GM12878 (cell line): Measurements from ENCODE around the gene RCN1. TPM values are rescaled to one million over a fixed set of nuclear protein-coding genes. Genes with fewer than 3 reads are reported as not detected.

Source experiments
- ATAC-seq: fragments of 200-7000 bp; cut with Tn5 transposase; 3 replicates; pipeline ENCODE4 v1.9.1; 2020; ENCODE audit warnings: mild to moderate bottlenecking, moderate library complexity
- BruUV-seq: library from RNA; stranded (reverse); fragments of 400-500 nt; replicated peaks from 2 replicates; lab custom pipeline; 2021; lab: Mats Ljungman, UMichigan
- CTCF ChIA-PET: fragments of 300-600 bp; sonication (Branson Sonifier 250); formaldehyde crosslinking; extraction: SDS; loops from one replicate; lab custom pipeline; 2021; ENCODE audit warnings: inconsistent platforms; lab: Yijun Ruan, JAX
- POLR2A ChIA-PET: fragments of 350-600 bp; formaldehyde crosslinking; extraction: SDS; loops from one replicate; lab custom pipeline; 2021; ENCODE audit warnings: inconsistent platforms; lab: Charles Lee
- RAD21 ChIA-PET: fragments of 300-600 bp; sonication (Branson Sonifier 250); formaldehyde crosslinking; loops from one replicate; lab custom pipeline; 2023; ENCODE audit warnings: antibody characterized with exemption; ENCODE audit not compliant: unreplicated experiment; lab: Charles Lee
- SMC1A ChIA-PET: fragments of 300-600 bp; sonication (Branson Sonifier 250); formaldehyde crosslinking; loops from one replicate; lab custom pipeline; 2023; ENCODE audit not compliant: unreplicated experiment, uncharacterized antibody; lab: Charles Lee
- DNase-seq: peaks from one replicate; pipeline ENCODE4 v3.0.0-alpha.2; 2011; ENCODE audit warnings: low read depth, low spot score
- FAIRE-seq: peaks from 3 replicates; lab custom pipeline; 2011; peaks lifted over from hg19 to GRCh38; lab: Jason Lieb, UNC
- H2AFZ ChIP-seq: 2 replicates; pipeline ENCODE4 v1.6.0; 2011; ENCODE audit warnings: low read depth, low read length, control low read depth; ENCODE audit not compliant: control insufficient read depth
- H3K27ac ChIP-seq: 2 replicates; pipeline ENCODE4 v1.5.1; 2011; ENCODE audit warnings: control low read depth; ENCODE audit not compliant: control insufficient read depth, insufficient read depth
- H3K27me3 ChIP-seq, 2 experiments: replicated peaks in 1 of 2; 2 replicates each; pipeline versions ENCODE4 v1.6.0 to v1.6.1; 2011; ENCODE audit warnings: low read length in 1 of 2; ENCODE audit not compliant: control insufficient read depth in 2 of 2, insufficient read depth in 2 of 2
- H3K36me3 ChIP-seq, 2 experiments: 2 replicates each; pipeline ENCODE4 v1.5.1; 2011; ENCODE audit warnings: low read length in 1 of 2; ENCODE audit not compliant: control insufficient read depth in 2 of 2, insufficient read depth in 2 of 2
- H3K4me1 ChIP-seq: 2 replicates; pipeline ENCODE4 v1.6.1; 2011; ENCODE audit warnings: mild to moderate bottlenecking, low read length, moderate library complexity, mixed read lengths; ENCODE audit not compliant: control insufficient read depth, insufficient read depth
- H3K4me2 ChIP-seq: 2 replicates; pipeline ENCODE4 v1.6.0; 2011; ENCODE audit warnings: control low read depth; ENCODE audit not compliant: control insufficient read depth, insufficient read depth
- H3K4me3 ChIP-seq: fragments of 200-600 bp; sonication (generic); 2 replicates; pipeline ENCODE4 v1.5.1; 2016
- H3K79me2 ChIP-seq: 2 replicates; pipeline ENCODE4 v1.6.0; 2011; ENCODE audit warnings: low read length; ENCODE audit not compliant: control insufficient read depth, insufficient read depth
- H3K9ac ChIP-seq: 2 replicates; pipeline ENCODE4 v1.8.0; 2011; ENCODE audit warnings: low read length, control low read depth, mixed read lengths; ENCODE audit not compliant: control insufficient read depth, insufficient read depth
- H3K9me3 ChIP-seq: replicated peaks from 3 replicates; pipeline ENCODE4 v1.5.1; 2011; ENCODE audit warnings: mild to moderate bottlenecking, low read length; ENCODE audit not compliant: control insufficient read depth, insufficient read depth
- H4K20me1 ChIP-seq: 2 replicates; pipeline ENCODE4 v1.6.0; 2011; ENCODE audit not compliant: control insufficient read depth, insufficient read depth
- ASH2L ChIP-seq: fragments of 300-600, 200-600 bp; sonication (generic); IDR thresholded peaks from 2 replicates; pipeline ENCODE4 v1.6.1; 2017; ENCODE audit warnings: low read depth, mild to moderate bottlenecking, borderline replicate concordance
- CHD1 ChIP-seq: IDR thresholded peaks from 2 replicates; pipeline ENCODE4 v1.6.1; 2012; ENCODE audit warnings: low read depth, low read length, improper control_type of control experiment
- DPF2 ChIP-seq: fragments of 450-650 bp; IDR thresholded peaks from 2 replicates; pipeline ENCODE4 v1.6.1; 2017; ENCODE audit warnings: mild to moderate bottlenecking
- EGR1 ChIP-seq, 2 experiments: IDR thresholded peaks; 1 replicate in 1 of 2; 2 replicates in 1 of 2; pipeline ENCODE4 v1.6.1; 2011 to 2012; ENCODE audit warnings: low read depth in 2 of 2, low read length in 2 of 2, borderline replicate concordance in 1 of 2, mild to moderate bottlenecking in 1 of 2, moderate library complexity in 1 of 2
- GABPA ChIP-seq: IDR thresholded peaks from 2 replicates; pipeline ENCODE4 v1.6.1; 2014; ENCODE audit warnings: antibody characterized with exemption, low read depth, mild to moderate bottlenecking, inconsistent platforms
- IRF4 ChIP-seq: IDR thresholded peaks from 2 replicates; pipeline ENCODE4 v1.6.1; 2011; ENCODE audit warnings: low read depth, low read length
- JUNB ChIP-seq: IDR thresholded peaks from 2 replicates; pipeline ENCODE4 v1.6.1; 2016; ENCODE audit warnings: antibody characterized with exemption, mild to moderate bottlenecking
- MEF2A ChIP-seq: IDR thresholded peaks from 2 replicates; pipeline ENCODE4 v1.6.1; 2011; ENCODE audit warnings: low read depth, mild to moderate bottlenecking, low read length, moderate library complexity; ENCODE audit not compliant: insufficient read depth
- NFYB ChIP-seq: IDR thresholded peaks from 2 replicates; pipeline ENCODE4 v1.6.1; 2011; ENCODE audit warnings: low read depth, mild to moderate bottlenecking, low read length, improper control_type of control experiment, moderate library complexity; ENCODE audit not compliant: insufficient read depth
- NR2C1 ChIP-seq: fragments of 450-650 bp; IDR thresholded peaks from 2 replicates; pipeline ENCODE4 v1.6.1; 2017; ENCODE audit warnings: antibody characterized with exemption, mild to moderate bottlenecking, moderate library complexity
- PAX5 ChIP-seq: IDR thresholded peaks from 2 replicates; pipeline ENCODE4 v1.6.1; 2011; ENCODE audit warnings: low read depth, low read length, borderline replicate concordance
- RFX5 ChIP-seq: IDR thresholded peaks from 2 replicates; pipeline ENCODE4 v1.6.1; 2011; ENCODE audit warnings: low read depth, low read length, improper control_type of control experiment
- SP1 ChIP-seq: IDR thresholded peaks from one replicate; pipeline ENCODE4 v1.6.1; 2011; ENCODE audit warnings: low read depth, low read length
- WGBS: methylation state at CpG from one replicate; pipeline ENCODE4 v1.1.6; 2016; ENCODE audit warnings: low lambda C conversion rate; ENCODE audit not compliant: insufficient replicate concordance, insufficient coverage; ENCODE audit errors: missing lambda C conversion rate; 5-methylcytosine and 5-hydroxymethylcytosine counted together
- in situ Hi-C: fragments of 300-500 bp; cut with MboI; formaldehyde crosslinking; loops from 9 replicates; pipeline ENCODE4 v1.14.3; 2018; ENCODE audit warnings: mixed read lengths
- intact Hi-C: fragments of 100-400 bp; cut with micrococcal nuclease; formaldehyde crosslinking; loops from one replicate; pipeline ENCODE4 v1.14.2; 2022; ENCODE audit not compliant: unreplicated experiment
- polyA plus RNA-seq, 11 experiments: library from polyadenylated mRNA; depleted of rRNA in 4 of 11; unstranded in 6 of 11; stranded (reverse) in 5 of 11; fragments of >200 nt; fragmentation: Nextera tagmentation in 4 of 11; fragmentation: Illumina TruSeq in 1 of 11; extraction: Ambion mirVana in 4 of 11; extraction: Trizol in 1 of 11; gene quantifications; 1 replicate in 1 of 11; 2 replicates in 10 of 11; pipeline versions ENCODE4 v1.2.1 to v1.2.3, GENCODE V29; 2011 to 2016; ENCODE audit warnings: inconsistent platforms in 2 of 11, missing spikeins in 2 of 11, low read depth in 1 of 11
- total RNA-seq, 4 experiments: library from RNA; depleted of rRNA in 3 of 4; stranded (reverse); fragments of >200 nt in 3 of 4; fragmentation: Illumina TruSeq in 1 of 4; extraction: Trizol in 1 of 4; gene quantifications; 2 replicates each; pipeline versions ENCODE4 v1.2.1 to v1.2.3, GENCODE V29; 2013 to 2021
- TF ChIP-seq, protein P1 (sequence below): fragments of 450-650 bp; IDR thresholded peaks from 2 replicates; pipeline ENCODE4 v1.6.1; 2017; ENCODE audit warnings: mild to moderate bottlenecking, moderate library complexity
- TF ChIP-seq, protein P2 (sequence below): fragments of 450-650 bp; IDR thresholded peaks from 2 replicates; pipeline ENCODE4 v1.6.1; 2016; ENCODE audit warnings: mild to moderate bottlenecking
- TF ChIP-seq, protein P3 (sequence below): IDR thresholded peaks from 2 replicates; pipeline ENCODE4 v1.6.1; 2012; ENCODE audit warnings: low read depth, low read length, improper control_type of control experiment
- TF ChIP-seq, protein P4 (sequence below): IDR thresholded peaks from 2 replicates; pipeline ENCODE4 v1.6.1; 2011; ENCODE audit warnings: mild to moderate bottlenecking, low read depth, low read length, moderate library complexity; ENCODE audit not compliant: insufficient replicate concordance

The RCN1 gene
- total and polyA plus RNA-seq, 10 of the 15 experiments (the other 5 are each of a cell fraction or from before 2014, with no cell fraction given), result 17.6 to 76.7 (median 56.4) TPM

DNA sequence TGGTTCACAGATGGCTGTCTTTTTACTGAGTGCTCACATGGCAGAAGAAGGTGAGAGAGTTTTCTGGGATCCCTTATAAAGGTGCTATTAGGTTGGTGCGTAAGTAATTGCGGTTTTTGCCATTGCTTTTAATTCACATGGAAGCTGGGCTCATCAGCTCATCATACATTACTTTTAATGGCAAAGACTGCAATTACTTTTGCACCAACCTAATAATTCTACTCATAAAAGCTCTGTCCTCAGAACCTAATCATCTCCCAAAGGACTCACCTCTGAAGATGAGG lies 23.0 kb downstream of the RCN1 start (continued):
- TF ChIP-seq, protein P1, sequence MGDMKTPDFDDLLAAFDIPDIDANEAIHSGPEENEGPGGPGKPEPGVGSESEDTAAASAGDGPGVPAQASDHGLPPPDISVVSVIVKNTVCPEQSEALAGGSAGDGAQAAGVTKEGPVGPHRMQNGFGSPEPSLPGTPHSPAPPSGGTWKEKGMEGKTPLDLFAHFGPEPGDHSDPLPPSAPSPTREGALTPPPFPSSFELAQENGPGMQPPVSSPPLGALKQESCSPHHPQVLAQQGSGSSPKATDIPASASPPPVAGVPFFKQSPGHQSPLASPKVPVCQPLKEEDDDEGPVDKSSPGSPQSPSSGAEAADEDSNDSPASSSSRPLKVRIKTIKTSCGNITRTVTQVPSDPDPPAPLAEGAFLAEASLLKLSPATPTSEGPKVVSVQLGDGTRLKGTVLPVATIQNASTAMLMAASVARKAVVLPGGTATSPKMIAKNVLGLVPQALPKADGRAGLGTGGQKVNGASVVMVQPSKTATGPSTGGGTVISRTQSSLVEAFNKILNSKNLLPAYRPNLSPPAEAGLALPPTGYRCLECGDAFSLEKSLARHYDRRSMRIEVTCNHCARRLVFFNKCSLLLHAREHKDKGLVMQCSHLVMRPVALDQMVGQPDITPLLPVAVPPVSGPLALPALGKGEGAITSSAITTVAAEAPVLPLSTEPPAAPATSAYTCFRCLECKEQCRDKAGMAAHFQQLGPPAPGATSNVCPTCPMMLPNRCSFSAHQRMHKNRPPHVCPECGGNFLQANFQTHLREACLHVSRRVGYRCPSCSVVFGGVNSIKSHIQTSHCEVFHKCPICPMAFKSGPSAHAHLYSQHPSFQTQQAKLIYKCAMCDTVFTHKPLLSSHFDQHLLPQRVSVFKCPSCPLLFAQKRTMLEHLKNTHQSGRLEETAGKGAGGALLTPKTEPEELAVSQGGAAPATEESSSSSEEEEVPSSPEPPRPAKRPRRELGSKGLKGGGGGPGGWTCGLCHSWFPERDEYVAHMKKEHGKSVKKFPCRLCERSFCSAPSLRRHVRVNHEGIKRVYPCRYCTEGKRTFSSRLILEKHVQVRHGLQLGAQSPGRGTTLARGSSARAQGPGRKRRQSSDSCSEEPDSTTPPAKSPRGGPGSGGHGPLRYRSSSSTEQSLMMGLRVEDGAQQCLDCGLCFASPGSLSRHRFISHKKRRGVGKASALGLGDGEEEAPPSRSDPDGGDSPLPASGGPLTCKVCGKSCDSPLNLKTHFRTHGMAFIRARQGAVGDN, result no peak
- no peak for TF ChIP-seq SP1
- no peak for TF ChIP-seq ASH2L
- no peak for TF ChIP-seq DPF2
- TF ChIP-seq RFX5, result no peak
- no peak for TF ChIP-seq MEF2A
- no peak for TF ChIP-seq JUNB
- TF ChIP-seq PAX5, result no peak

DNA sequence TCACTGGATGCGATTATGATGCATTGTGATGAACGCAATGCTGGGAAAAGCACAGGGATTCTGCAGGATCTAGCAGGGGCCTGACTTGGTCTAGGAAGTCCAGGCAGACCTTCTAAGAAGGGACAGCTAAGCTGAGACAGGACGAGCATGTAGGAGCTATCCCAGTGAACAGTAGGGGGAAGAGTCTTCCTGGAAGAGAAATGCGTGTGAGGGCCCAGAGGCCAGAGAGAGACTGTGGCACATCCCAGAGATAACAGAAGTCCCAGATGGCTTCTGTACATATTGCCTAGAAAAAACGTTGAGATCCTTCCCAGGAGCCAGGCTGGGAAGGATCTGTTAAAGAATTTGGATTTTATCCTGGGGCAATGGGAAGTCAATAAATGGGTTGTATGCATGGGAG lies 24.6 kb downstream of the RCN1 start:
- TF ChIP-seq, protein P2, sequence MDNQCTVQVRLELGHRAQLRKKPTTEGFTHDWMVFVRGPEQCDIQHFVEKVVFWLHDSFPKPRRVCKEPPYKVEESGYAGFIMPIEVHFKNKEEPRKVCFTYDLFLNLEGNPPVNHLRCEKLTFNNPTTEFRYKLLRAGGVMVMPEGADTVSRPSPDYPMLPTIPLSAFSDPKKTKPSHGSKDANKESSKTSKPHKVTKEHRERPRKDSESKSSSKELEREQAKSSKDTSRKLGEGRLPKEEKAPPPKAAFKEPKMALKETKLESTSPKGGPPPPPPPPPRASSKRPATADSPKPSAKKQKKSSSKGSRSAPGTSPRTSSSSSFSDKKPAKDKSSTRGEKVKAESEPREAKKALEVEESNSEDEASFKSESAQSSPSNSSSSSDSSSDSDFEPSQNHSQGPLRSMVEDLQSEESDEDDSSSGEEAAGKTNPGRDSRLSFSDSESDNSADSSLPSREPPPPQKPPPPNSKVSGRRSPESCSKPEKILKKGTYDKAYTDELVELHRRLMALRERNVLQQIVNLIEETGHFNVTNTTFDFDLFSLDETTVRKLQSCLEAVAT, result no peak
- TF ChIP-seq GABPA, result no peak
- TF ChIP-seq NR2C1, result no peak
- TF ChIP-seq, protein P3, sequence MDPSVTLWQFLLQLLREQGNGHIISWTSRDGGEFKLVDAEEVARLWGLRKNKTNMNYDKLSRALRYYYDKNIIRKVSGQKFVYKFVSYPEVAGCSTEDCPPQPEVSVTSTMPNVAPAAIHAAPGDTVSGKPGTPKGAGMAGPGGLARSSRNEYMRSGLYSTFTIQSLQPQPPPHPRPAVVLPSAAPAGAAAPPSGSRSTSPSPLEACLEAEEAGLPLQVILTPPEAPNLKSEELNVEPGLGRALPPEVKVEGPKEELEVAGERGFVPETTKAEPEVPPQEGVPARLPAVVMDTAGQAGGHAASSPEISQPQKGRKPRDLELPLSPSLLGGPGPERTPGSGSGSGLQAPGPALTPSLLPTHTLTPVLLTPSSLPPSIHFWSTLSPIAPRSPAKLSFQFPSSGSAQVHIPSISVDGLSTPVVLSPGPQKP, result no peak
- no peak for TF ChIP-seq NFYB
- TF ChIP-seq EGR1 (IDR thresholded peaks at IDR 0.05; ENCODE audit: borderline replicate concordance in 1 of 2, low read depth in 2 of 2, low read length in 2 of 2), result no peak
- TF ChIP-seq IRF4, result no peak
- no peak for TF ChIP-seq PAX5
- no peak for TF ChIP-seq CHD1
- TF ChIP-seq, protein P4, sequence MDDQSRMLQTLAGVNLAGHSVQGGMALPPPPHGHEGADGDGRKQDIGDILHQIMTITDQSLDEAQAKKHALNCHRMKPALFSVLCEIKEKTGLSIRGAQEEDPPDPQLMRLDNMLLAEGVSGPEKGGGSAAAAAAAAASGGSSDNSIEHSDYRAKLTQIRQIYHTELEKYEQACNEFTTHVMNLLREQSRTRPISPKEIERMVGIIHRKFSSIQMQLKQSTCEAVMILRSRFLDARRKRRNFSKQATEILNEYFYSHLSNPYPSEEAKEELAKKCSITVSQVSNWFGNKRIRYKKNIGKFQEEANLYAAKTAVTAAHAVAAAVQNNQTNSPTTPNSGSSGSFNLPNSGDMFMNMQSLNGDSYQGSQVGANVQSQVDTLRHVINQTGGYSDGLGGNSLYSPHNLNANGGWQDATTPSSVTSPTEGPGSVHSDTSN, result no peak
- intact Hi-C loops (no loop called here), in situ Hi-C loops (no loop called here)
- Histone ChIP-seq H3K9me3 (peaks cover 5% of the 10 kb centered on the region), H3K27ac (no peak overlapping the region), H3K27me3 (no peaks in the 10 kb centered on the region), H3K4me3 (no peak overlapping the region), H3K9ac (no peak overlapping the region), H4K20me1 (no peaks in the 10 kb centered on the region), H2AFZ (no peak overlapping the region), H3K79me2 (no peaks in the 10 kb centered on the region), H3K4me1 (no peaks in the 10 kb centered on the region), H3K4me2 (no peak overlapping the region), H3K36me3 (no peaks in the 10 kb centered on the region)
- ATAC-seq (no peak), DNase-seq (no peak), FAIRE-seq (no peak)
- ChIA-PET POLR2A (no interaction called here), RAD21 (no interaction called here), CTCF (interaction anchor here (1.2 kb wide), 2 partner anchors 39 to 54 kb away, joined by 3 read pairs; no protein-coding TSS in a partner anchor), SMC1A (interaction anchor here (1.9 kb wide), 1 partner anchor 9 kb away, joined by 6 read pairs; no protein-coding TSS in a partner anchor)
- 59% methylated on average over 5 of the region's 5 CpGs for WGBS
- BruUV-seq, result no TSS peak
